Measurements from ENCODE around the gene SLAMF1. TPM values are rescaled to one million over a fixed set of nuclear protein-coding genes. Genes with fewer than 3 reads are reported as not detected.

SLAMF1 gene
- total RNA-seq, 6 donors from 2014 or later: 0.11 to 3.9 (median 1.5) TPM

- H3K27ac ChIP-seq: no peak overlapping the region
- no peaks in the 10 kb centered on the region for H3K27me3 ChIP-seq
- peaks cover 0 to 4% (median 0%) of the 10 kb centered on the region in 4 donors for H3K4me1 ChIP-seq
- H3K4me3 ChIP-seq: no peak overlapping the region
- ATAC-seq (ENCODE audit: low FRiP score in 2 of 2): no peak
- no peaks in the 10 kb centered on the region for H3K36me3 ChIP-seq
- WGBS, 2 donors: 48 to 50% methylated on average over 2 of the region's 2 CpGs
- no peaks in the 10 kb centered on the region for H3K9me3 ChIP-seq
- no peak for TF ChIP-seq EP300 (IDR thresholded peaks at IDR 0.05)
- no peak for TF ChIP-seq CTCF (IDR thresholded peaks at IDR 0.05)
- no peak for TF ChIP-seq POLR2AphosphoS5 (IDR thresholded peaks at IDR 0.05)
- no peak for TF ChIP-seq POLR2A (IDR thresholded peaks at IDR 0.05)
- no peak for DNase-seq
These were observed 38.3 kb downstream of the SLAMF1 start for GRCh38 chr1:160608514-160608913.

- no peaks in the 10 kb centered on the region for H3K27me3 ChIP-seq
- H3K36me3 ChIP-seq: no peaks in the 10 kb centered on the region
- TF ChIP-seq POLR2A (IDR thresholded peaks at IDR 0.05) (no peak), CTCF (IDR thresholded peaks at IDR 0.05) (no peak), EP300 (IDR thresholded peaks at IDR 0.05) (no peak), POLR2AphosphoS5 (IDR thresholded peaks at IDR 0.05) (no peak)
- no peak overlapping the region for H3K27ac ChIP-seq
- no peaks in the 10 kb centered on the region for H3K9me3 ChIP-seq
- WGBS, 2 donors: 46 to 53% methylated on average over 6 of the region's 6 CpGs
- no peak overlapping the region for H3K4me3 ChIP-seq
- H3K4me1 ChIP-seq: peaks cover 0 to 4% (median 0%) of the 10 kb centered on the region in 4 donors
- ATAC-seq (ENCODE audit: low FRiP score in 2 of 2): no peak
- no peak for DNase-seq
These were observed 38.8 kb downstream of the SLAMF1 start for GRCh38 chr1:160608057-160608456.

- no peak for TF ChIP-seq EP300 (IDR thresholded peaks at IDR 0.05)
- TF ChIP-seq POLR2AphosphoS5 (IDR thresholded peaks at IDR 0.05): no peak
- no peak for TF ChIP-seq CTCF (IDR thresholded peaks at IDR 0.05)
- TF ChIP-seq POLR2A (IDR thresholded peaks at IDR 0.05): no peak
- no peak overlapping the region for H3K4me3 ChIP-seq
- H3K27ac ChIP-seq: no peak overlapping the region
- H3K36me3 ChIP-seq: no peaks in the 10 kb centered on the region
- no peak for ATAC-seq (ENCODE audit: low FRiP score in 2 of 2)
- DNase-seq: no peak
- WGBS, 2 donors: 83 to 93% methylated on average over 1 of the region's 1 CpG
- H3K9me3 ChIP-seq: no peaks in the 10 kb centered on the region
- H3K4me1 ChIP-seq: peaks cover 0 to 4% (median 0%) of the 10 kb centered on the region in 4 donors
- no peaks in the 10 kb centered on the region for H3K27me3 ChIP-seq
These were observed 39.2 kb downstream of the SLAMF1 start for GRCh38 chr1:160607672-160608032.

GRCh38 chr1:160607011-160607671, 39.7 kb downstream of the SLAMF1 start:
- no peak overlapping the region for H3K27ac ChIP-seq
- peak in 1 of 2 donors; percentile 65 for DNase-seq
- H3K9me3 ChIP-seq: no peaks in the 10 kb centered on the region
- no peak overlapping the region for H3K4me3 ChIP-seq
- H3K4me1 ChIP-seq: peaks cover 0 to 4% (median 0%) of the 10 kb centered on the region in 4 donors
- 30 to 38% methylated on average over 3 of the region's 3 CpGs for WGBS, 2 donors
- ATAC-seq (ENCODE audit: low FRiP score in 2 of 2): peak; percentile 89 to 90
- TF ChIP-seq POLR2A (IDR thresholded peaks at IDR 0.05): no peak
- TF ChIP-seq CTCF (IDR thresholded peaks at IDR 0.05): peak; percentile 48 to 85 (median 77)
- H3K27me3 ChIP-seq: no peaks in the 10 kb centered on the region
- H3K36me3 ChIP-seq: no peaks in the 10 kb centered on the region

- H3K4me3 ChIP-seq: no peak overlapping the region
- no peaks in the 10 kb centered on the region for H3K27me3 ChIP-seq
- no peaks in the 10 kb centered on the region for H3K9me3 ChIP-seq
- 80 to 87% methylated on average over 1 of the region's 1 CpG for WGBS, 2 donors
- H3K4me1 ChIP-seq: peaks cover 0 to 4% (median 0%) of the 10 kb centered on the region in 4 donors
- DNase-seq (no peak), ATAC-seq (ENCODE audit: low FRiP score in 2 of 2) (no peak)
- no peak overlapping the region for H3K27ac ChIP-seq
- TF ChIP-seq POLR2A (IDR thresholded peaks at IDR 0.05) (no peak), CTCF (IDR thresholded peaks at IDR 0.05) (no peak), POLR2AphosphoS5 (IDR thresholded peaks at IDR 0.05) (no peak), EP300 (IDR thresholded peaks at IDR 0.05) (no peak)
- H3K36me3 ChIP-seq: no peaks in the 10 kb centered on the region
These were observed 40.2 kb downstream of the SLAMF1 start for GRCh38 chr1:160606611-160607010.

Data from upper lobe of left lung (tissue), 6 donors.